Fibroblast of skin of right biceps (primary cell): ENCODE results near the gene CAMSAP2.

Experiments used
- DNase-seq: peaks from one replicate; pipeline ENCODE4 v3.0.0-alpha.2; 2013

The CAMSAP2 gene

GRCh38 chr1:200849430-200849829 lies 110.7 kb downstream of the CAMSAP2 start:
- DNase-seq = no peak

GRCh38 chr1:200850554-200850953 lies 111.9 kb downstream of the CAMSAP2 start:
- DNase-seq = no peak

- DNase-seq = peak; percentile 73
Measured at GRCh38 chr1:200856716-200857357, 118.1 kb downstream of the CAMSAP2 start.

GRCh38 chr1:200857804-200858203 lies 119.1 kb downstream of the CAMSAP2 start:
- no peak for DNase-seq

- DNase-seq = no peak
Measured at GRCh38 chr1:200861937-200862647, 123.4 kb downstream of the CAMSAP2 start.

GRCh38 chr1:200862713-200863415 lies 124.2 kb downstream of the CAMSAP2 start:
- DNase-seq = no peak

GRCh38 chr1:200866116-200866515 lies 127.4 kb downstream of the CAMSAP2 start:
- no peak for DNase-seq

GRCh38 chr1:200866521-200866920 lies 127.8 kb downstream of the CAMSAP2 start:
- DNase-seq = no peak

- DNase-seq = no peak
Measured at GRCh38 chr1:200867018-200867811, 128.5 kb downstream of the CAMSAP2 start.

GRCh38 chr1:200869376-200869752 lies 130.7 kb downstream of the CAMSAP2 start:
- no peak for DNase-seq

GRCh38 chr1:200869753-200870391 lies 131.2 kb downstream of the CAMSAP2 start:
- DNase-seq = no peak

GRCh38 chr1:200872446-200873115 lies 133.9 kb downstream of the CAMSAP2 start, which contains the start of gene GPR25:
Gene GPR25, plus strand, starts transcription at chr1:200872981. Its CDS starts 57 bp downstream, at chr1:200873038.
- DNase-seq = no peak

- DNase-seq = no peak
Measured at GRCh38 chr1:200873116-200873670, 134.5 kb downstream of the CAMSAP2 start.

GRCh38 chr1:200873671-200874397 lies 135.1 kb downstream of the CAMSAP2 start:
- DNase-seq = no peak

- no peak for DNase-seq
Measured at GRCh38 chr1:200874694-200875093, 136.0 kb downstream of the CAMSAP2 start.

- DNase-seq = no peak
Measured at GRCh38 chr1:200875416-200875815, 136.7 kb downstream of the CAMSAP2 start.

- DNase-seq = no peak
Measured at GRCh38 chr1:200877010-200877409, 138.3 kb downstream of the CAMSAP2 start.

- no peak for DNase-seq
Measured at GRCh38 chr1:200877839-200878551, 139.3 kb downstream of the CAMSAP2 start.

- no peak for DNase-seq
Measured at GRCh38 chr1:200880212-200880611, 141.5 kb downstream of the CAMSAP2 start.

GRCh38 chr1:200883118-200883517 lies 144.4 kb downstream of the CAMSAP2 start:
- DNase-seq = no peak
